Keratinocyte (primary cell): Measurements from ENCODE around the gene CDH13. TPM values are rescaled to one million over a fixed set of nuclear protein-coding genes. Genes with fewer than 3 reads are reported as not detected.

Experiments used
- DNase-seq: peaks from one replicate; pipeline ENCODE4 v3.0.0-alpha.2; 2011; ENCODE audit warnings: low read depth, missing footprints, low spot score
- FAIRE-seq: peaks from 2 replicates; lab custom pipeline; 2011; peaks lifted over from hg19 to GRCh38; lab: Jason Lieb, UNC
- H2AFZ ChIP-seq: 2 replicates; pipeline ENCODE4 v1.6.0; 2012; ENCODE audit warnings: low read length, control low read depth, inconsistent platforms; ENCODE audit not compliant: control insufficient read depth
- H3K27ac ChIP-seq: 2 replicates; pipeline ENCODE4 v1.5.1; 2011; ENCODE audit warnings: low read length; ENCODE audit not compliant: control insufficient read depth, insufficient read depth
- H3K27me3 ChIP-seq: 3 replicates; pipeline ENCODE4 v1.6.0; 2011; ENCODE audit warnings: low read length; ENCODE audit not compliant: control insufficient read depth, insufficient read depth; ENCODE audit errors: extremely low read depth
- H3K36me3 ChIP-seq, 2 experiments: 2 replicates in 1 of 2; 3 replicates in 1 of 2; pipeline ENCODE4 v1.5.1; 2011; ENCODE audit warnings: low read length in 2 of 2, mild to moderate bottlenecking in 1 of 2; ENCODE audit not compliant: control insufficient read depth in 2 of 2, insufficient read depth in 2 of 2; ENCODE audit errors: extremely low read depth in 1 of 2
- H3K4me1 ChIP-seq: 3 replicates; pipeline ENCODE4 v1.5.1; 2011; ENCODE audit warnings: low read length; ENCODE audit not compliant: control insufficient read depth, insufficient read depth; ENCODE audit errors: extremely low read depth
- H3K4me2 ChIP-seq: 3 replicates; pipeline ENCODE4 v1.6.0; 2011; ENCODE audit warnings: low read depth, low read length; ENCODE audit not compliant: control insufficient read depth, insufficient read depth; ENCODE audit errors: extremely low read depth
- H3K4me3 ChIP-seq, 3 experiments: fragments of 200-600 bp in 1 of 3; sonication (generic) in 1 of 3; 2 replicates in 2 of 3; 3 replicates in 1 of 3; pipeline ENCODE4 v1.5.1; 2011 to 2016; ENCODE audit warnings: low read length in 3 of 3, mild to moderate bottlenecking in 3 of 3, control low read depth in 2 of 3, inconsistent platforms in 1 of 3, low read depth in 1 of 3, mixed read lengths in 1 of 3, mixed run types in 1 of 3, moderate library complexity in 1 of 3; ENCODE audit not compliant: control insufficient read depth in 2 of 3, insufficient read depth in 2 of 3; ENCODE audit errors: extremely low read depth in 1 of 3
- H3K79me2 ChIP-seq: 2 replicates; pipeline ENCODE4 v1.6.0; 2012; ENCODE audit warnings: low read length; ENCODE audit not compliant: control insufficient read depth, insufficient read depth
- H3K9ac ChIP-seq: 3 replicates; pipeline ENCODE4 v1.6.0; 2011; ENCODE audit warnings: low read length; ENCODE audit not compliant: control insufficient read depth, insufficient read depth; ENCODE audit errors: extremely low read depth
- H3K9me1 ChIP-seq: 3 replicates; pipeline ENCODE4 v1.6.0; 2011; ENCODE audit warnings: low read length; ENCODE audit not compliant: control insufficient read depth, insufficient read depth; ENCODE audit errors: extremely low read depth
- H3K9me3 ChIP-seq: 2 replicates; pipeline ENCODE4 v1.5.1; 2012; ENCODE audit warnings: low read depth, low read length; ENCODE audit not compliant: control insufficient read depth
- H4K20me1 ChIP-seq: 3 replicates; pipeline ENCODE4 v1.6.0; 2011; ENCODE audit warnings: low read length; ENCODE audit not compliant: control insufficient read depth, insufficient read depth; ENCODE audit errors: extremely low read depth
- CTCF ChIP-seq, 3 experiments: IDR thresholded peaks in 1 of 3; conservative IDR thresholded peaks in 1 of 3; optimal IDR thresholded peaks in 1 of 3; 2 replicates in 2 of 3; 3 replicates in 1 of 3; pipeline versions ENCODE3 to v1.5.1; 2011; ENCODE audit warnings: low read length in 3 of 3, mild to moderate bottlenecking in 3 of 3, moderate library complexity in 2 of 3, control low read depth in 1 of 3, inconsistent platforms in 1 of 3; ENCODE audit not compliant: insufficient read depth in 2 of 3; ENCODE audit errors: extremely low read depth in 1 of 3
- EZH2 ChIP-seq: IDR thresholded peaks from one replicate; pipeline ENCODE4 v1.6.1; 2012; ENCODE audit warnings: inconsistent platforms, mild to moderate bottlenecking, low read length, moderate library complexity
- dilution Hi-C: fragments of 300-500 bp; cut with MboI; formaldehyde crosslinking; loops from one replicate; pipeline ENCODE4 v1.7.0; 2020; ENCODE audit warnings: low sequenced_read_pairs; ENCODE audit not compliant: extremely low pct_ligation_motif_present
- polyA plus RNA-seq, 5 experiments: library from polyadenylated mRNA; depleted of rRNA in 3 of 5; stranded (reverse) in 3 of 5; stranded (forward) in 1 of 5; unstranded in 1 of 5; fragments of >200 nt; gene quantifications; 1 replicate in 1 of 5; 2 replicates in 3 of 5; 3 replicates in 1 of 5; pipeline versions ENCODE4 v1.2.1 to v1.2.3, GENCODE V29; 2011 to 2012; ENCODE audit warnings: missing spikeins in 2 of 5, low read depth in 1 of 5, low replicate concordance in 1 of 5

The CDH13 gene
- polyA plus RNA-seq, 1 donor (not counting 4 experiments of a cell fraction or from before 2014, with no cell fraction given), result 111 TPM

GRCh38 chr16:82833378-82833993 is 206.7 kb downstream of the CDH13 start:
- no peaks in the 10 kb centered on the region for H3K9me3 ChIP-seq
- peaks cover 7% of the 10 kb centered on the region for H3K4me1 ChIP-seq
- peaks cover 2% of the 10 kb centered on the region for H4K20me1 ChIP-seq
- dilution Hi-C loops, result no loop called here
- FAIRE-seq (no peak), DNase-seq (no peak)
- no peaks in the 10 kb centered on the region for H3K36me3 ChIP-seq
- H3K4me2 ChIP-seq, result no peak overlapping the region
- no peak overlapping the region for H3K9ac ChIP-seq
- no peak overlapping the region for H3K4me3 ChIP-seq
- H3K27me3 ChIP-seq, result no peaks in the 10 kb centered on the region
- no peak overlapping the region for H2AFZ ChIP-seq
- no peak overlapping the region for H3K27ac ChIP-seq
- H3K9me1 ChIP-seq, result no peaks in the 10 kb centered on the region
- H3K79me2 ChIP-seq, result peaks cover 4% of the 10 kb centered on the region
- no peak for TF ChIP-seq EZH2
- TF ChIP-seq CTCF (optimal IDR thresholded peaks at IDR 0.05 in 1 of 3, IDR thresholded peaks at IDR 0.05 in 1 of 3, conservative IDR thresholded peaks at IDR 0.05 in 1 of 3; ENCODE audit: extremely low read depth in 1 of 3, insufficient read depth in 2 of 3, low read length in 3 of 3), result no peak

DNA sequence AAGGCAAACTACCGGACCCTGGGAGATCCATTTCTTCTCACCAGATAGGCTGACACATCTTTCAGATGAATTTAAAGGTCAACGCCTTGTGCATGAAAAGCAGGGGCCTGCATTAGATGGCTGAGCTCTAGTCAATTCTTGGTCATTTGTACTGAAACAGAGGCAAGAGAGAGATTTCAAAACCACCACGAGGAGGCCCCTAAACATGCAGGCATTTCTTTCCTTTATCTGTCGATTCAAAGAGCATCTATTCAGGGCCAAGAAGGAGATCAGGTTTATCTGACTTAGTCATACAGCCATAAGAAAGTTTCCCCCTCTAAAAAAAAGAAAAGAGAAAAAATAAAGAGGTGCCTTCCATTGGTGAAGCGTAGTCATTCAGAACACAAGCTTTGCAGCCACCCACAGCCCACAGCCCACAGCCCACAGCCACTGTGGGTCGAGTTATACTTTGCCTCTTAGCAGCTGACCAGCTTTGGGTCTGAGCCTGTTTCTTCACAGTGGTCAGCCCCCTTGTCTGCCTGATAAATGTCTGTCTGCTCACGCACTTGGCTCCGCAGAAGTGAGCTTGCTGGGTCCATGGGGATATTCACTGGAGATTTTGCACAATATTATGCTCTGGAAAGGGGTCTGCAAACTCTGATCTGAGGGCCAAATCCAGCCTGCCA is 207.5 kb downstream of the CDH13 start:
- Histone ChIP-seq H4K20me1 (peaks cover 2% of the 10 kb centered on the region), H3K4me2 (no peak overlapping the region), H3K9me1 (no peaks in the 10 kb centered on the region), H3K9ac (no peak overlapping the region), H3K4me3 (no peak overlapping the region), H3K27me3 (no peaks in the 10 kb centered on the region), H3K79me2 (peaks cover 4% of the 10 kb centered on the region), H3K4me1 (peaks cover 7% of the 10 kb centered on the region), H3K36me3 (no peaks in the 10 kb centered on the region), H2AFZ (no peak overlapping the region), H3K9me3 (no peaks in the 10 kb centered on the region), H3K27ac (no peak overlapping the region)
- TF ChIP-seq EZH2, result no peak
- TF ChIP-seq CTCF (optimal IDR thresholded peaks at IDR 0.05 in 1 of 3, IDR thresholded peaks at IDR 0.05 in 1 of 3, conservative IDR thresholded peaks at IDR 0.05 in 1 of 3; ENCODE audit: extremely low read depth in 1 of 3, insufficient read depth in 2 of 3, low read length in 3 of 3), result no peak
- FAIRE-seq, result no peak
- DNase-seq, result no peak
- dilution Hi-C loops, result no loop called here
